ENCODE data around the gene SMPD2.
A peak's percentile ranks its signal among the peaks of the same experiment; 100 is the strongest.

The SMPD2 gene

DNA sequence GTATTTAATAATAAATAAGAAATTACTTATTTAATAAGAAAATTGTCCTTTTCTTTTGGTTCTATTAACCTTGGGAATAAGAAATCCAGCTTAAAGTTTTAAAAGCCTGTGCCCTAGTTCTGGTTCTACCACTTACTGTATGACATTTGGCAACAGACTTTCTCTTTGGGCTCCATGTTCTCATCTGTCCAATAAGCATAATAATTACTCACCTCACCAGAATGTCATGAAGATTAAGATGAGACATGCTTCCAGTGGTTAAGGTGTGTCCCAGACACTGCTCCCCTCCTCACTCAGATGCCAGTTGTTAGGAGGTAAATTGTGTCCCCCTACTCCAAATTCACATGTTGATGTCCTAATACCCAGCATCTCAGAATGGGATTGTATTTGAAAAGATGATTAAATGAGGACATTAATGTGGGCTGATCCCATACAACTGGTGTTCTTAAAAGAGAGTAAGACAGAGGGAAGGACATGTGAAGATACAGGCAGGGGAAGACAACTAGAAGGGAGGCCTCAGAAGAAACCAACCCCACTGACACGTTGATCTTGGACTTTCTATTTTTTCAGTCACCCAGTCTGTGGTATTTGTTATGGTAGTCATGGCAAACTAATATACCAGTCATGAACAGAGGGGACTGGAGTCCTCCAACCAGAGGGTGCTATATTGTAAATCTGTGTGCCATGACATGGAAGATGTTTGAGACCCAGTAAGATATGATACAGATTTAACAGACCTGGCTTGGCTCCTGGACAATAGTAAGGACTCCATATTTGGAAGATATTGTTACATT is 21.4 kb downstream of the SMPD2 start:
- no peak for DNase-seq

DNA sequence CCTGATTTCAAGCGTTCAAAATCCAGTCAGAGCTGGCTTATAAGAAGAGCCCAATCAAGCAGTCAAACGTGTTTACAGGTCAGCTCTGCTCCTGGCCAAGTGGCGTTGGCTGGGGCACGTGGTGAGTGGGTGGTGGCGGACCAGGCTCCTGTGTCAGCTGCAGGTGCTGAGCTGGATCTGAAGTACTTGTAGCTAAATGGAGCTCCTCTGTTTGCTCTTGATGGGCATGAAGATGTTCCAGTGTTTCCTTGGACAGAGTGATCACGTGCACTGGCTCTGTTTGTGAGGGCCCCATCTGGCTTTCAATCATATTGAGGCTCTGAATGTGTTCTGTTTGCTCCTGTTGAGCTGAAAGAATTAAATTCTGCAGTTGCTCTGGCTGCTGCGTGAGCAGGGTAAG is 25.2 kb downstream of the SMPD2 start:
- no peak for DNase-seq

DNA sequence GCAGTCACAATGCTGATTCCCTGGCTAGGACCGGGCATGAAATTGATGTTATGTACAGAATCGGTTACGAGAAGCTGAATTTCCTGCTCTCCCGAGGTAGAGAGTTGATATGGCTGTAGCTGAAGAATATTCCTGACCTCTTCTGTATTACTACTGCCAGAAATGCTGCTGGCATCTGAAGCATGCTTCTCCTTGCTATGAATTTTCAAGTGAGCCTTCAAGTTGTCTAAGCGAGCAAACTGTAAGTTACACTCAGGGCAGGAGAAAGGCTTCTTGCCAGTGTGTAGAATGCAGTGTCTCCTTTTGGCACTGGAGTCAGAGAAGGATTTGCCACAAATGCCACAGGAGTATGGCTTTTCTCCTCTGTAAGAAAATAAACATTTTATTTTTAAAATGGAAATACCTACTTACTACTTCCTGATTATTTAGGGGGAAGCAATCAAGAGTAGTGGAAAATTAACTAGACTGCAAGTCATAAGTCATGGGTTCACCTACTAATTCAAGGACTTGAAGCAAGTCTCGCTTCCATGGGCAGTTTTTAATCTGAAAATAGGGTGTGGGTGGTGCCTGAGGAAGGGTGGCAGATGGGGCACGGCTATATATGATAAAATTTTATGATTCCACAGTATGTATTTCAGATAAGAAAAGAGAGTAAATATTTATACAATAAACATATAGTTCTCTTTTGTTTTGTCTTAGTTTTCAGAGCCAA is 25.8 kb downstream of the SMPD2 start:
- DNase-seq: no peak

DNA sequence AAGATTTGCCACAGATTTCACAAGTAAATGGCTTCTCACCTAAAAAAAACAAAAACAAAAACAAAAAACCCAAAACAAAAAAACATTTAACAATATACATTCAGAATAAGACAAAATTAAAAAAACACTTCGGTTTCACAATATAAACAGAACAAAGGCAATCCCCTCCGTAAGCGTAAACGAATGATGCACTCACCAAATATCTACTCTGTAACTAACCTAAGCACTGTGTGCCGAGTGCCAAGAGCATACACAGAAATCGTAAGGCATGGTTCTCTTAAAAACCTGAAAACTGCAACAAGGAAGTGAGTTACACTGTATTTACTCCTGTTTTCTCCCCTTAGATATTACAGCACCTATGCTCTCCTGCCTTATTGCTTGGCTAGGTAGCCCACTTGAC is 27.2 kb downstream of the SMPD2 start:
- no peak for DNase-seq

DNA sequence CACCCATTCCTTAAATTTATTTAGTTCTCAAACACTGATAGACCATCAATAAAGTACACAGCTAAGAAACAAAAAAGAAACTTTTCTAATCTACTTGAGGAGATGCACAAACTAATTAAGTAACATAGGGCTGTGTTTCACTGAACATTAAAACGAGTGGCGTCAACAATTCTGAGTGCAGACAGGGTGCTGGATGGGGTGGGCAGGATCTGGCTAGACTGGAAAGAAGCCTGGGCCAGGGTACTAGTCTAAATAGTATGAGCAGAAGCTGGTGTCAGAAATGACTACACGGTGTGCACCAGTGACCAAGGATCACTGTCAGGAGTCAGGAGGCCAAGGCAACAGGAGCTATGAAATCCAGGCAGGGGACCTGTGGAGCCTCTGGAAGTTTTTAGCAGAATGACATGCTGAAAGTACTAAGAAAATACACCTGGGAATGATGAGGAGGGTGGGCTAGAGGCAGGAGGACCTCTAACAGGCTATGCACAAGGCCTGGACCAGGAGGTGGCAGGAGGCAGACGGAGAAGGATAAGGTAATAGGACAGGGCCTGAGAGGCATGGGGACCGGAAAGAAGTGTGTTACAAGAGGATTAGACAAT is 29.2 kb downstream of the SMPD2 start:
- DNase-seq: no peak

GRCh38 chr6:109471105-109471810 is 30.7 kb downstream of the SMPD2 start:
- DNase-seq: no peak

GRCh38 chr6:109472132-109472995 is 31.8 kb downstream of the SMPD2 start:
- DNase-seq: no peak

DNA sequence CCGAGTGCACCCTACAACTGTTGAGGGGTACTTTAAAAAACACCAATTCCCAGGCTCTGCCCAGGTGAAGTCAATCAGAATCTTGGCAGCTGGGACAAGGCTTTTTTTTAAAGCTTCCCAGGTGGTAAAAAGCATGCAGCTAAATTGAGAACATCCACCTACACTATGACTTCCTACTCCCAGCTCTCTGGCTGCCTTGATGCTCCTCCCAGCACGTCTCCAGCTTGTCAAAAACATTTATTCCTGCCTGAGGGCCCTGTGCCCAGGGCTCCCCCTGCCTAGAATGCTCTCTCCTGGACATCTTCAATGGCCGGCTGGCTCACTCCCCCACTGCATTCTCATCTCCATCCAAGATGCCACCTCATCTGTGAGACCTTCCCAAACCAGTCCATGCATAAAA is 32.6 kb downstream of the SMPD2 start:
- no peak for DNase-seq

- no peak for DNase-seq
These were observed 34.5 kb downstream of the SMPD2 start for GRCh38 chr6:109474995-109475394.

GRCh38 chr6:109475625-109476024 is 35.1 kb downstream of the SMPD2 start:
- no peak for DNase-seq

- no peak for DNase-seq
These were observed 36.7 kb downstream of the SMPD2 start for GRCh38 chr6:109477184-109477583.

DNA sequence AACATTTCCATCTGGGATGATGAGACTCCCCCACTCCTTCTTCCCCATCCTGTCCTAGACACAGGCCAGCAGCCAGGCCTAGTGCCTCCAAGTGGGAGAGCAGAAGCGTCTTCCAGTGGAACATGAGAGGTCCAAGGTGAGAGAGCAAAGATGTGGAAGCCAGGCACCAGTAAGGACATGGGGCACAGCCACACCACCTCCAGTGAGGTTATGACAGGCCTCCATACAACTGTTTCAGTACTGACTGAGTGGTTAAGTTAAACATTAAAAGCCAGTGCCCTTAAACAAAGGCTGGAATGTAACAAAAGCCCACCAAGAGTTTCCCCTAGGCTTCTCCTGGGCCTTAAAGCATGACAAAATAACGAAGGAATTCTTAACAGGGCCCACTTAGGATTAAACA is 37.2 kb downstream of the SMPD2 start:
- no peak for DNase-seq

DNA sequence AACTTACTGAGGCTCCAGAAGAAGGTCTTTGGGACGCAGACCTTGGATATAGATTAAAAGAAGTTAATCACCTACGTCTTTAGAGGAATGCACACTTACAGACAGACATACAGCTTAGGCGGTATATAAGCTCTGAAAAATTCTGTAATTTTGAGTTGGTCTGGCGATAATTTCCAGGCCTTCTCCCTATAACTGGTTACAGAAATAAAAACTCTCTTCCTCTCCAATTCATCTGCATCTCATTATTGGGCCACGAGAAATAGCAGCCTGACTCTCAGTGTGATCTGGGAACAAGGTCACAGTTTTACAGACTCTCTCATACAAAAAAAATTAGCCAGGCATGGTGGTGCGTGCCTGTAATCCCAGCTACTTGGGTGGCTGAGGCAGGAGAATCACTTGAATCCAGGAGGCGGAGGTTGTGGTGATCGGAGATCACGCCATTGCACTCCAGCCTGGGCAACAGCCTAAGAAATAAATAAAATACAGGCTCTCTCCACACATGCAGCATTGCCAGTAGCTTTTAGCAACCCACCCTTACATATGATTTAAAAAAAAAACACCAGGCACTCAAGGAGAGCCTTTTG is 37.8 kb downstream of the SMPD2 start:
- no peak for DNase-seq

GRCh38 chr6:109478841-109479624 is 38.5 kb downstream of the SMPD2 start:
- peak in 1 of 2 donors; percentile 46 for DNase-seq

- no peak for DNase-seq
These were observed 40.5 kb downstream of the SMPD2 start for GRCh38 chr6:109480993-109481480.

DNA sequence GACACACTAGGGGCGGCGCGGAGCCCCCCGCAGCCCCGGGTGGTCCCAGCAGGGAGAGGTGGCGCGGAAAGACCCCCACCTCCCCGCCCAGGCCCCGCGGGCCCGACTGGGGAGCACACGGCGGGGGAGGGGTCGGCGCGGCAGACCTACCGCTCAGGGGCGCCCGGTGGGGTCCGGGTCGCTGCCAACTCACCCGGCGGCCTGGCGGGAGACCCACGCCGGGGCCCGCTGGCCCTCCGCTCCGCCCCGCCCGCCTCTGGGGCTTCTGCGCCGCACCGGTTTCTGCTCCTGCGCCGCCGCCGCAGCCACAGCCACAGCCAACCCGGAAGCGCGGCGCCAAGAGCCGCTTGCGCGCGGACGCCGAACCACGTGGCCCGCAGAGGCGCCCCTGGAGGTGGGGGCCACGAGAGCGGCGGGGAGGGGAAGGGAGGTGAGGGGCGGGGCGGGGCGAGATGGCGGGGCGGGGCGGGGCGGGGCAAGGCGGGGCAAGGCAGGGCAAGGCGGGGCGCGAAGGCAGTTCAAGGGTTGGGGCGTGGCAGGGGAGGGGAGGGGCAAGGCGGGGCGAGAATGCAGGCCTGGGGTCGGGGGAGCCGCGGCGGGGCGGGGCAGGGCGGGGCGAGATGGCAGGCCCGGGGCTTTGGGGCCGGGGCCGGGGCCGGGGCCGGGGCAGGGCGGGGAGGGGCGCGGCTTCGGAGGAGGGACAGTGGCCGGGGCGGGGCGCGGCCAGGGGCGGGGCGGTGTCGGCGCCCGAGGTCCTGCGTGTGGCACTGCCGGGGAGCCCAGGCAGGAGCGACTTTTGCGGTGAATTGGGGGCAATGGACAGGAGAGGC is 42.6 kb downstream of the SMPD2 start, which contains the start of gene ZBTB24:
Gene ZBTB24 (minus strand): TSS at position 315 of the 830 bp plus-strand sequence. CDS start 1,193 bp downstream, outside the sequence.
- DNase-seq: peak; percentile 91 to 92

- no peak for DNase-seq
These were observed 43.2 kb downstream of the SMPD2 start for GRCh38 chr6:109483735-109484057.

- DNase-seq: no peak
These were observed 43.6 kb downstream of the SMPD2 start for GRCh38 chr6:109484122-109484521.

GRCh38 chr6:109485266-109485935 is 44.9 kb downstream of the SMPD2 start:
- no peak for DNase-seq

Data from CD4-positive, alpha-beta T cell treated with Interferon alpha-2 for 1 hour (primary cell).